Measurements from ENCODE around the gene DDO. TPM values are rescaled to one million over a fixed set of nuclear protein-coding genes. Genes with fewer than 3 reads are reported as not detected.

Gene DDO
- total and polyA plus RNA-seq, 9 donors = 0.45 to 2.5 (median 0.88) TPM; not detected in 3

DNA sequence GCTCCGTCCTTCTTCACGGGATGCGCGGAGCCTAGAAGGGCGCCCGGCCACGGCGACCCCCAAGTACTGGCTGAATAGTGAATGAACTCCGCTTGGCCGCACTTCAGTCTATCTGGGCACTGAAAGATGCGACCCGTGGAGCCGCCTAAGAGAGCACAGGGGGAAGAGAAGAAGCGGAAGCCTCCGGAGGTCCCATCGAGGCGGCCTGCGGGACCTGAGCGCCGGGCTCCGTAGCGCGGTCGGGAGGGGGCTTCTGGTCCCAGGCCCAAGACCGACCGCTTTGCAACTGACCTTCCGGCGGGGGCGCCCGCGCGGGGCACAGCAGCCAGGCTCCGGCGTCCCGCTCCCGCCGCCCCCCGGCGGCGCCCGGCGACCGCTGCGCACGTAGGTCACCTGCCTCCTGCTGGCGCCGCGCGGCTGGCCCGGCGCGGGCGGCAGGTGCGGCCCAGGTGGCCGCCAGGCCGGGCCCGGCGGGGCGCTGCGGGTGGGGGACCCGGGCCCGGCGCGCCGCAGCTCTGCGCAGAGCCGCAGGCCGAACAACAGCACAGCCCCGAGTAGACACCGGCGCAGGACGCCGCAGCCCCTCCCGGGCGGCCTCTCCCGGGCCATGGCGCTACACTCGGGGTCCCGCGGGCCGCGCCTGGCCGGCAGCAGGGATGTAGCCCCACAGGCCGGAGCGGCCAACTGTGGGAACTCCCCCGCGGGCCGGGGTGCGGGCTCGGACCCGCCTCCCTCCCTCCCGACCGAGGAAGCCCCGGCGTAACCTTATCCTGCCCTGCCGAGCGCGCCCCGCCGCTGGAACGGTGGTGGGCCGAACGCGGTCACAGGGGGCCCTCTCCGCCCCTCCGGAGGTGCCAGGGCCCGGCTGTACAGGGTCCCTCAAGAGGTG is 57.5 kb downstream of the DDO start, which contains the start of gene METTL24:
METTL24 (minus strand) TSS at position 686 of the 889 bp plus-strand sequence; CDS start at position 609, 77 bp downstream.
- no peaks in the 10 kb centered on the region for H3K36me3 ChIP-seq
- peaks cover 3% of the 10 kb centered on the region for H3K4me1 ChIP-seq (ENCODE audit: insufficient read depth)
- H3K27me3 ChIP-seq = no peaks in the 10 kb centered on the region
- peak within 1 kb of the TSS; percentile 69 to 93 for H3K27ac ChIP-seq
- DNase-seq = peak; percentile 57 to 72 (median 65)
- no peak for TF ChIP-seq EP300 (IDR thresholded peaks at IDR 0.05)
- TF ChIP-seq, protein P1, sequence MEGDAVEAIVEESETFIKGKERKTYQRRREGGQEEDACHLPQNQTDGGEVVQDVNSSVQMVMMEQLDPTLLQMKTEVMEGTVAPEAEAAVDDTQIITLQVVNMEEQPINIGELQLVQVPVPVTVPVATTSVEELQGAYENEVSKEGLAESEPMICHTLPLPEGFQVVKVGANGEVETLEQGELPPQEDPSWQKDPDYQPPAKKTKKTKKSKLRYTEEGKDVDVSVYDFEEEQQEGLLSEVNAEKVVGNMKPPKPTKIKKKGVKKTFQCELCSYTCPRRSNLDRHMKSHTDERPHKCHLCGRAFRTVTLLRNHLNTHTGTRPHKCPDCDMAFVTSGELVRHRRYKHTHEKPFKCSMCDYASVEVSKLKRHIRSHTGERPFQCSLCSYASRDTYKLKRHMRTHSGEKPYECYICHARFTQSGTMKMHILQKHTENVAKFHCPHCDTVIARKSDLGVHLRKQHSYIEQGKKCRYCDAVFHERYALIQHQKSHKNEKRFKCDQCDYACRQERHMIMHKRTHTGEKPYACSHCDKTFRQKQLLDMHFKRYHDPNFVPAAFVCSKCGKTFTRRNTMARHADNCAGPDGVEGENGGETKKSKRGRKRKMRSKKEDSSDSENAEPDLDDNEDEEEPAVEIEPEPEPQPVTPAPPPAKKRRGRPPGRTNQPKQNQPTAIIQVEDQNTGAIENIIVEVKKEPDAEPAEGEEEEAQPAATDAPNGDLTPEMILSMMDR (IDR thresholded peaks at IDR 0.05) = no peak
- TF ChIP-seq POLR2A (IDR thresholded peaks at IDR 0.05) = no peak
- H3K4me3 ChIP-seq = peak within 1 kb of the TSS; percentile 72
- WGBS, 3 donors = 1 to 3% (median 1%) methylated on average over 41 to 107 of the region's 107 CpGs
- no peaks in the 10 kb centered on the region for H3K9me3 ChIP-seq
- intact Hi-C loops (cut with DNase I) = loop anchor here in 1 of 4 donors (5.0 kb wide), 1 partner anchor 36 kb away; no protein-coding TSS in a partner anchor

DNA sequence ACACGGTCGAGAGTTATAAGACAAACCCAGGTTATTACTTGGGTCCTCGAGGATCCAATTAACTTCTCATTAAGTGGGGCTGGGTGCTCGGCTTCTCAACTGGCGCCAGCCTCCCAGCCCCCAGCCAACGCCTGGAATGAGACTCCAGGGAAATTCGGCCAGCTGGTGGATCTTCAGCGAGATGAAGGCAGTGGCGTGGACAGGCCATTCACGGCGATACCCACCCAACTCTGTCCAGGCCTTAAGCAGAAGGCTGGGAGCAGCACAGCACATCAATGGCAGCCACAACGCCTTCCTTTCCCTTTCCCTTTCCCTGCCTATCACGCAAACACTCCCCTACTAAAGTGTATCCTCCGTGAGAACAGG is 58.1 kb downstream of the DDO start:
- Histone ChIP-seq H3K36me3 (no peaks in the 10 kb centered on the region), H3K27me3 (no peaks in the 10 kb centered on the region), H3K27ac (peak overlapping the region; percentile 69 to 93), H3K4me3 (peak overlapping the region; percentile 72), H3K4me1 (ENCODE audit: insufficient read depth) (peaks cover 3% of the 10 kb centered on the region), H3K9me3 (no peaks in the 10 kb centered on the region)
- peak in 4 of 5 donors; percentile 34 to 47 (median 44) for DNase-seq
- no peak for TF ChIP-seq EP300 (IDR thresholded peaks at IDR 0.05)
- TF ChIP-seq, protein P1 (IDR thresholded peaks at IDR 0.05) = no peak
- no peak for TF ChIP-seq POLR2A (IDR thresholded peaks at IDR 0.05)
- WGBS, 3 donors = 27 to 36% (median 32%) methylated on average over 13 to 14 of the region's 14 CpGs
- intact Hi-C loops (cut with DNase I) = loop anchor here in 1 of 4 donors (5.0 kb wide), 1 partner anchor 35 kb away; no protein-coding TSS in a partner anchor

DNA sequence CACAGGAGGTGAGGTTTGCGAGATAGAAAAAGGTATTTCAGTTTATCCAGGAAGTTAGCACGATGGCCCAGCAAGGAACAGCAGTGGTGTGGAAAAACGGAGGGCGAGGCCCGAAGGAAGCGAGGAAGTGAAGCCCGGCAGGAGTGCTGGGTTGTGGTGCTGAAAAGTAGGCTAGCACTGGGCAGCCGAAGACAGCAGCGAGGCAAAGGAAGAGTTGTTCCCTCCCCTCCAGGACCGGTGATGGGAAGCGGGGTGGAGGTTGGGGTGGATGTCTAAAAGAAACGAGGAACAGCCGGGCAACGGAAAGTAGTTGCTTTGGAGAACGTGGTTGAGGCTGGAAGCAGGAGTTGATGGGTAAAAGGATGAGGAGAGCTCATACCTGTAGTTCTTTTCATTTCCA is 58.6 kb downstream of the DDO start:
- Histone ChIP-seq H3K27me3 (no peaks in the 10 kb centered on the region), H3K27ac (peak overlapping the region in 1 of 2 donors; percentile 93), H3K4me1 (ENCODE audit: insufficient read depth) (peaks cover 3% of the 10 kb centered on the region), H3K9me3 (no peaks in the 10 kb centered on the region), H3K4me3 (peak overlapping the region; percentile 72), H3K36me3 (no peaks in the 10 kb centered on the region)
- DNase-seq = peak in 4 of 5 donors; percentile 13 to 45 (median 28)
- intact Hi-C loops (cut with DNase I) = loop anchor here in 1 of 4 donors (5.0 kb wide), 1 partner anchor 34 kb away; no protein-coding TSS in a partner anchor
- TF ChIP-seq EP300 (IDR thresholded peaks at IDR 0.05) (no peak), POLR2A (IDR thresholded peaks at IDR 0.05) (no peak)
- TF ChIP-seq, protein P1 (IDR thresholded peaks at IDR 0.05) = no peak
- WGBS, 3 donors = 66 to 80% (median 80%) methylated on average over 15 of the region's 15 CpGs

DNA sequence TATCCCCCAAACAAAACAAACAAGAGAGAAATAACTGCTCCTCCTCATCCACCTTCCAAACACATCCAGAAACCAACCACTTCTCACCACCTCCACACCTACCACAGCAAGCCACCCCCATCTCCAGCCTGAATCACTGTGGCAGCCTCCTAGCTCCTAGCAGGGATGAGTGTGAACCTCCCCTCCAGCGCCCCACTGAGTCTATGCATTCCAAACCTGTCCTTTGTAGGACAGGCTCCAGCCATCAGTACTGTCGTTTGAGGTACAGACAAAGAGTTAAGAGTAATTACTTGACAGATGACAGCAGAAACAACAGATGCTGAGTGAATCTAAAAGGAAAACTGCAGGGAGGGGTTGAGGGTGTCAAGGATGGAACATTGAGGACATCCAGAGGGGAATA is 59.6 kb downstream of the DDO start:
- Histone ChIP-seq H3K4me3 (no peak overlapping the region), H3K27me3 (no peaks in the 10 kb centered on the region), H3K27ac (no peak overlapping the region), H3K4me1 (ENCODE audit: insufficient read depth) (peaks cover 4% of the 10 kb centered on the region), H3K36me3 (no peaks in the 10 kb centered on the region), H3K9me3 (no peaks in the 10 kb centered on the region)
- TF ChIP-seq EP300 (IDR thresholded peaks at IDR 0.05) (no peak), POLR2A (IDR thresholded peaks at IDR 0.05) (no peak)
- TF ChIP-seq, protein P1 (IDR thresholded peaks at IDR 0.05) = no peak
- no peak for DNase-seq
- intact Hi-C loops (cut with DNase I) = loop anchor here in 1 of 4 donors (5.0 kb wide), 1 partner anchor 33 kb away; no protein-coding TSS in a partner anchor
- WGBS, 3 donors = 77 to 89% (median 84%) methylated on average over 2 of the region's 2 CpGs

Data from ovary (tissue), 9 donors.